GM18951 (cell line): Measurements from ENCODE around the gene RNF220.

Experiments used
- POLR2A ChIP-seq: IDR thresholded peaks from 4 replicates; pipeline ENCODE4 v1.6.1; 2011; ENCODE audit warnings: mild to moderate bottlenecking; ENCODE audit not compliant: insufficient read length, insufficient read depth; ENCODE audit errors: extremely low read depth
- in situ Hi-C: fragments of 300-500 bp; cut with MboI; formaldehyde crosslinking; loops from one replicate; pipeline ENCODE4 v1.12.0; 2022; ENCODE audit warnings: low sequenced_read_pairs, mixed read lengths, inconsistent platforms; ENCODE audit not compliant: unreplicated experiment

Gene RNF220

DNA sequence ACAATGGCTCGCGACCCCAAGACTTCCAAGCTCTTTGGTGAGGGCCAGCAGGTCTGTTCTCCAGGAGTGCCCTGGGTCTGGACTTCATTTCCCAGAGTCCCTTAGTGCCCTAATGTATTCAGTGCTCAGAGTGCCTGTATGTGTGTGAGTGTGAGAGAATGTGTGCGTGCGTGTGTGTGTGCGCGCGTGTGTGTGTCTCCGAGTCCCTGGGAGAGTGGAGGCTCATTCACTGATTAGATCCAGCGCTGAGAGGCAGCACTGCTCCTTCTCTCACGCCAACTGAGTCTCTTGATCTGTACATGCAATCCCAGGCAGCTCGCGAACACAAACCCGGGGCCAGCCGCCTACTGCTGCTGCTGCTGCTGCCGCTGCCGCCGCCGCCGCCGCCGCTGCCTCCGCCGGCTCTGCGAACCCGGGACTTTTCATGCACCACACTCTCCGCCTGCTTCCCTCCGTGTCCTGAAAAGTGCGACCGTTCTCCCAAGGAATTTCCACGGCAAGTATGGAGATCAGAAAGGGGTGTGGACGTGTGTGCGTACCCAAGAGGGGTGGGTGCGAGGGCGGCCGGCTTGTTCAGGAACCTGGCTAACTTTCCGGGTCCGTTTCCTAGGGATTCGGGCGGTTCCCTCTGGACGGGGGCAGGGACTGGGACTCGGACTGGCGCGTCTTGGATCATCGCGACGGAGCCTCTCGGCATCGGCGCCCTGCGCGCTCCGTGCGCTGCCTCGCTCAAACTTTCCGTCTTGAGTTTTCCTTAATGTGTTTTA lies at the start of gene RNF220:
Gene RNF220 (plus strand): TSS at position 225 of the 767 bp plus-strand sequence.
- no peak for TF ChIP-seq POLR2A
- in situ Hi-C loops: no loop called here

GRCh38 chr1:44355582-44356305 lies 49.3 kb upstream of the RNF220 start:
- in situ Hi-C loops: no loop called here
- no peak for TF ChIP-seq POLR2A

DNA sequence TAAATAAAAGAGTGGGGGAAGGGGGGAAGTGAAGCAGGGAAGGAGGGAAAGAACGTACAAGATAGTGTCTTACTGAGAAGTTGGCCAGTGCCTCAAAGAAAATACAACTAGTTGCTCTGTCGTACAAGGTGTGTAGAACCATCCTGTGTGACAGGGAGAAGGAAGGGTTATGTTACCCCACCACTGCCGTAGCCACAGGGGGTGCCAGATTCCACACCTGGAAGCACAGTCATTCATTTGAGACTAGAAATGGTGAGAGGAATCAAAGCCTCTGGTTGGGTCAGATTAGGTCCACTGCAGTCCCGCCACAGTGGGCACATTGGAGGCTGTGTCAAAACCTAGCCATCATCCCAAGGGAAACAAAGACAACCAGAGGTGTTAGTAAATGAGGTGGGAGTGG lies 47.3 kb upstream of the RNF220 start:
- in situ Hi-C loops: no loop called here
- TF ChIP-seq POLR2A: no peak

DNA sequence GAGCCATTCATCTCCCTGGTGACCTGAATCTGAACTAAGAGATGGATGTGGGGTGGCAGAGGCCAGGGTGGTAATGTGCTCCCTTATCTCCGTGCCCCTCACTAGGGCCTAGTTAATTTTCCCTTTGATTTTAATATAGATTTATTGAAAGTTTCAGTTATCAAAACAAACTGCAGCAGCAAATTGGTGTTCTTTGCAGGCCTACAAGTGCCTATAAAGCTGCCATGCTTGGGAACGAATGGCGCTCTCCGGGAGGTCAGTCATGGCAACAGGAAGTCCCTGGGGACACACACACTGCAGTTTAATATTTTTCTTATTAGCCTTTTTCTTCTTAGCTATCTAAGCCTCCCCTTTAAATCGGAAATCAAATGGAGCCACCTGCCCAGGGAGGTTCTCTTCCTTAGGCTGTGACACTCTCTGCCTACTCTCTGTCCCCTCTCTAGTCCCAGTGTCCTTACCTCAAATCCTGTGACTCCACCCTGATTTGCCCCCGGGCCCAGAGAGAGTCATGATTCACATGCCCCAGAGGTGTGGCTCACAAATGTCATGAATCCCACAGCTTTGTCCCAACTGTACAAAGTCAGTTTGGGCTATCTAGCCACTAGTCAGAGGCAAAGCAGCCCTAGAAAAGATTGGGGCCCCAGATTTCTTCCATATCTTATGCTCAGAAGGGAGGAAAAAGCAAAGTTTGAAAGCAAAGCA lies 45.7 kb upstream of the RNF220 start:
- TF ChIP-seq POLR2A: no peak
- in situ Hi-C loops: no loop called here

DNA sequence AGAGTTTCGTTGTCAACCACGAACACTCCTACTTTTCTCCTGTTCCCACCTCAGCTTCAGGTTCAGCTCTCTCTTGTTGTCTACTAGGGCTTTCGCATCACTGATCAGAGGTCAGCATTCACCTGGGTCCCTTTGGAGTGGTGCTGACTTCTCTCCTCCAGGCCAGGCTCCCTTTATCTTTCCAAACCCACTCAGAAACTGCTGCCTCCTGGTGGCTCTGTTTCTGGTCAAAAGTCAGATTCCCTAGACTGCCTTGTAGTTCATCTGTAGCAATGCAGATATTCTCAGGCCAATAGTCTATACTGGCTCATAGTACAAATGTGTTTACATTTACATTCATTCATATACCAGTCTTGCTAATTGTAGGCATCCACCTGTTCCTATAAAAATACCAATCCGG lies 43.6 kb upstream of the RNF220 start:
- TF ChIP-seq POLR2A: no peak
- in situ Hi-C loops: no loop called here

DNA sequence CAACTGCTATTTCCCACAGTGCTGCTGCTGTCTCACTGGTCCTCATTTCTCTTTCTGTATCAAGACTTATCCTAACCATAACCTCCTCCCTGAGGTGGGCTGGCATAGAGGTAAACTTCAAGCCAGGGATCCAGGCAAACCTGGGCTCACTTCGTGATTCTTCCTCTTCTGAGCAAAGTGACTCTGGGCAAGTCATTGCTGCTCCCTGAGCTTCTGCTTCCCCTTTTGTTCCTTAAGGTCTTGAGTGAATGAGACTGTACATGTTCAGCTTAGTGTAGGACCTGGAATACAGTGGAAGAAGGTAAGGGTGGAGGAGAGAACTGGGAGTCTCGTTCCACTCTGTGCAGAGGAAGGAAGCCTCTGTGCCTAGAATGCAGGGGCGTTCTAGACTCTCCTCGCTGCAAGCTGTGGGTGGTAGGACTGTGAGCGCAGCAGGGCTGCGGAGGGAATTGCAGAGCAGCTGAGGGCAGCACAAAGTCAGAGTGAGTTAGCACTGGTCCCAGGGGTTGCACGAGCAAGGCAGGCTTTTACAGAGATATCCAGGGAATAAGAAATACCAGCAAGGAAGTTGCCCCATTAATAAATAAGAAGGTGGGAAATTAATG lies 38.6 kb upstream of the RNF220 start:
- in situ Hi-C loops: no loop called here
- TF ChIP-seq POLR2A: no peak

- in situ Hi-C loops: no loop called here
Measured at GRCh38 chr1:44367944-44368343, 37.1 kb upstream of the RNF220 start.

GRCh38 chr1:44368471-44369151 lies 36.4 kb upstream of the RNF220 start:
- no peak for TF ChIP-seq POLR2A
- in situ Hi-C loops: no loop called here

More at GRCh38 chr1:44367944-44368343, 37.1 kb upstream of the RNF220 start:
- TF ChIP-seq POLR2A: no peak

DNA sequence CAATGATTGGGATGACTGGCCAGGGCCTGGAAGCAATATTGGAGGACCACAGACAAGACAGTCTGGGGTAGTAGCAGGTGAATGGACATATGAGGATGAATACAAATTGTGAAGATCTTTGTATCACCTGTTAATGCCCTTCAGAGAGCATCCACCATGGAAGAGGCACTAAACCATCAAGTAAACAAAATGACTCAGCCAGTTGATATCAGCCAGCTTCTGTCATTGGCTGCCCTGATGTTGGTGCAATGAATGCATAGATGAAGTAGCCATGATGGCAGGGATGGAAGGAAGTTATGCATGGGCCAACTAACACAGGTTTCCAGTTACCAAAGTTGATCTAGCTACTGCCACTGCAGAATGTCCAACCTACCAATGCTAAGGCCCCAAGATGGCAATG lies 33.8 kb upstream of the RNF220 start:
- in situ Hi-C loops: no loop called here
- TF ChIP-seq POLR2A: no peak

DNA sequence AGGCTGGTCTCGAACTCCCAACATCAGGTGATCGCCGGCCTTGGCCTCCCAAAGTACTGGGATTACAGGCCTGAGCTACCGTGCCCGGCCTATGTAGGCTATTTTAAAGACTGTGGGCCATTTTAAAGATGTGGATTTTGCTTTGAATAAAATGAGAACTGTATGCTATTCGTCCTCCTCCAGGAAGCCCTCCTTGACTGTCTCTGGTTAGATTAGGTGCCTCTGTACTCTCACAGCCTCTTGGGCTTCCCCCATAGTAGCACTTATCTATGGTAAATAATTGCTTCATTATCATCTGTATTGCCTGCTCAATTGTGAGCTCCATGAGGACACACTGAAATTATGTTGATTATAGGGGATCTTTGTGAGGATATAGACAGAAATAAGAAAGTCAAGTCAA lies 29.5 kb upstream of the RNF220 start:
- no peak for TF ChIP-seq POLR2A
- in situ Hi-C loops: no loop called here

DNA sequence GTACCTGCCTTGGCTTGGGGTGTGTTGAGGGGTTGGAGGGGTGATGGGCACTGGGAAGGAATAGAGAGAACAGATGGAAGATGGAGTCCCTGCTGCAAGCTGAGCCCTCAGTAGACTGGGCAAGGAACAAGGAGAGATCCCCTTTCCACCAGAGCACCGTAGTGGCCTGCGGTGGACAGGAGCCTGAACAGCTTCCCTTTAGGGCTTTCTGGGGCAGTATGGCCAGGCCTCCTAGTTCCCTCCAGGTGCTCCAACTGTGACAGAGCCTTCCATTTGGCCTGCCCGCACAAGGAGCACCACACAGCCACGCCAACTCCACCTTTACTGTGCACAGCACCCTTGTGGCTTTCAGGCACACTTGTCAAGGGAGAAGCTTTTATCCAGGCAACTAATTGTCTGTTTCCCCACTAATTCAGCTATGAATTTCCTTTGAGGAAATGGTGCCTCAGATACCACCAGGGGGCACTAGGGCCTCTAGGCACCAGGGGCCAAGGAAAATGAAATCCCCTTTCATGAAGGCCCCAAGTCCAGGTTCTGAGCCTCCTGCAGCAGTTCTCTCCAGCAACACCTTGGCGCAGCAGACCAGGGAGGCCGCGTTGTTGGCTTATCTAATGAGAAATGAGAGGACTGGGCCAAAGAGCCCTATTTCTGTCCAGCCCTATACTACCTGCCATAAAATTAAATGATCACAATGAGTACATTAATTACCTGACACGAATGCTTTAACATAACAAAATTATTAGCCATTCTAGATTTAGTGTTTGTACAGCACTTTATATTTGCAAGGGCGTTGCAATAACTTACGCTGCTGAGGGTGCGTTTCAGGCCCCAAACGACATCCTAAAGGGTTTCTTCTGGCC lies 26.9 kb upstream of the RNF220 start:
- in situ Hi-C loops: no loop called here
- TF ChIP-seq POLR2A: no peak

DNA sequence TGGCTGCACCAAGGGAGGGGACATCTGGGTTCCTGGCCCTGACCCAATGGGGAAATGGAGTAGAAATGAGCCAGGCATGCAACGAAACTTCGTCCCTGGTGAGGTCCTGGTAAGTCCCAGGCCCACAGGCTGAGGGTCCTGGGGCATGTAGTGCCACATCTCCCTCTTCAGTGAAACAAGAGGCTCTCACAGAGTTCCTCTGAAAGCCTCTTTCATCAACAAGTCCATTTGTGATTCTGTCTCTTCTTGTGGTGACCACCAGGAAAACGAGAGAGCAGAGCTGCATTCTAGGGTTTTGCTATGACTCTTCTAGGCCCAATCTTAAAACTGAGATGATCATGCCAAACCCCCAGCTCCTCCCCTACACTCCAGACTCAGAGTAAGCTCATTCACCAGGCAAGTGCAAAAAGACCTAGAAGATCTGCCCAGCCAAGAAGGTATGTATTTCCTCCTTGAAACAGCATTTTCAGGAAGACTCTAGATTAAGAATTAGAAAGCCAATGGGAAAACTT lies 24.3 kb upstream of the RNF220 start:
- in situ Hi-C loops: no loop called here
- no peak for TF ChIP-seq POLR2A
